CD8-positive, alpha-beta memory T cell (primary cell): ENCODE data around the gene SETD1B. TPM values are rescaled to one million over a fixed set of nuclear protein-coding genes. Genes with fewer than 3 reads are reported as not detected.

Experiments
- CTCF ChIA-PET: fragments of 350-600 bp; sonication (Branson Sonifier 250); formaldehyde crosslinking; loops from one replicate; lab custom pipeline; 2021; ENCODE audit warnings: antibody characterized with exemption; lab: Charles Lee
- POLR2A ChIA-PET: fragments of 350-600 bp; sonication (Branson Sonifier 250); formaldehyde crosslinking; loops from one replicate; lab custom pipeline; 2021; ENCODE audit warnings: antibody characterized with exemption; lab: Charles Lee
- DNase-seq, 5 donors: peaks; one replicate each; pipeline versions ENCODE4 v3.0.0 to v3.0.0-alpha.2; 2020 to 2022; ENCODE audit warnings: mixed read lengths in 1 of 5
- H3K27ac ChIP-seq: one replicate; pipeline ENCODE4 v1.7.0; 2013; ENCODE audit warnings: low read depth, mild to moderate bottlenecking, low read length, moderate library complexity
- H3K27me3 ChIP-seq: 2 replicates; pipeline ENCODE4 v1.7.0; 2013; ENCODE audit warnings: low read length, mild to moderate bottlenecking; ENCODE audit not compliant: insufficient read depth, poor library complexity, severe bottlenecking
- H3K36me3 ChIP-seq: 2 replicates; pipeline ENCODE4 v1.7.0; 2013; ENCODE audit warnings: mild to moderate bottlenecking, low read length, moderate library complexity; ENCODE audit not compliant: insufficient read depth
- H3K4me1 ChIP-seq: 2 replicates; pipeline ENCODE4 v1.7.0; 2013; ENCODE audit warnings: mild to moderate bottlenecking, low read length, moderate library complexity; ENCODE audit not compliant: insufficient read depth
- H3K4me3 ChIP-seq: 2 replicates; pipeline ENCODE4 v1.7.0; 2013; ENCODE audit warnings: mild to moderate bottlenecking, low read length
- H3K9me3 ChIP-seq: 2 replicates; pipeline ENCODE4 v1.7.0; 2013; ENCODE audit warnings: mild to moderate bottlenecking, low read length
- H3K27ac Mint-ChIP-seq, 8 donors: one replicate each; pipeline ENCODE4 v1.8.0; 2020 to 2021; ENCODE audit warnings: mixed read lengths in 8 of 8, mild to moderate bottlenecking in 6 of 8, inconsistent platforms in 3 of 8, moderate library complexity in 3 of 8
- H3K27me3 Mint-ChIP-seq, 2 donors: one replicate each; pipeline ENCODE4 v1.8.0; 2020 to 2021; ENCODE audit warnings: mixed read lengths in 2 of 2, mild to moderate bottlenecking in 1 of 2, moderate library complexity in 1 of 2
- H3K36me3 Mint-ChIP-seq, 3 donors: one replicate each; pipeline ENCODE4 v1.8.0; 2020 to 2021; ENCODE audit warnings: mixed read lengths in 3 of 3, inconsistent platforms in 1 of 3, mild to moderate bottlenecking in 1 of 3
- H3K4me1 Mint-ChIP-seq, 3 donors: one replicate each; pipeline ENCODE4 v1.8.0; 2020 to 2021; ENCODE audit warnings: mixed read lengths in 3 of 3, inconsistent platforms in 1 of 3, mild to moderate bottlenecking in 1 of 3
- H3K4me3 Mint-ChIP-seq, 7 donors: one replicate each; pipeline ENCODE4 v1.8.0; 2020 to 2021; ENCODE audit warnings: mixed read lengths in 7 of 7, mild to moderate bottlenecking in 6 of 7, moderate library complexity in 4 of 7, inconsistent platforms in 2 of 7
- H3K9me3 Mint-ChIP-seq, 5 donors: one replicate each; pipeline ENCODE4 v1.8.0; 2020 to 2022; ENCODE audit warnings: mixed read lengths in 5 of 5, mild to moderate bottlenecking in 3 of 5, moderate library complexity in 2 of 5, inconsistent platforms in 1 of 5
- polyA plus RNA-seq: library from polyadenylated mRNA; unstranded; fragments of 300-500 nt; fragmentation: Illumina TruSeq; gene quantifications from one replicate; pipeline ENCODE4 v1.2.3, GENCODE V29; 2021
- total RNA-seq, 2 experiments: library from RNA; stranded (reverse); gene quantifications; one replicate each; pipeline ENCODE4 v1.2.3, GENCODE V29; 2021

SETD1B gene
- total and polyA plus RNA-seq, 3 experiments from 2014 or later = 2.4 to 31.9 (median 31.3) TPM

- POLR2A ChIA-PET = no interaction called here
- Histone ChIP-seq H3K4me3 (no peak overlapping the region), H3K9me3 (no peaks in the 10 kb centered on the region), H3K36me3 (peaks cover 34% of the 10 kb centered on the region), H3K4me1 (no peaks in the 10 kb centered on the region), H3K27ac (no peak overlapping the region), H3K27me3 (no peaks in the 10 kb centered on the region)
- no peak overlapping the region for H3K27ac Mint-ChIP-seq
- no peak overlapping the region for H3K4me3 Mint-ChIP-seq
- H3K27me3 Mint-ChIP-seq = no peaks in the 10 kb centered on the region
- CTCF ChIA-PET = no interaction called here
- peaks cover 0 to 13% (median 7%) of the 10 kb centered on the region in 3 donors for H3K4me1 Mint-ChIP-seq
- H3K9me3 Mint-ChIP-seq = peaks cover 0 to 2% (median 0%) of the 10 kb centered on the region in 5 donors
- no peak for DNase-seq
- peaks cover 0 to 65% (median 16%) of the 10 kb centered on the region in 3 donors for H3K36me3 Mint-ChIP-seq
Measured at GRCh38 chr12:121830588-121831265, 26.9 kb downstream of the SETD1B start.

GRCh38 chr12:121831571-121832245 lies 27.9 kb downstream of the SETD1B start:
- no peaks in the 10 kb centered on the region for H3K9me3 Mint-ChIP-seq
- H3K4me1 Mint-ChIP-seq = peaks cover 0 to 7% (median 5%) of the 10 kb centered on the region in 3 donors
- Histone ChIP-seq H3K9me3 (no peaks in the 10 kb centered on the region), H3K27ac (no peak overlapping the region), H3K4me1 (no peaks in the 10 kb centered on the region), H3K4me3 (no peak overlapping the region), H3K36me3 (peaks cover 33% of the 10 kb centered on the region), H3K27me3 (no peaks in the 10 kb centered on the region)
- DNase-seq = no peak
- POLR2A ChIA-PET = interaction anchor here (0.5 kb wide), 1 partner anchor 217 kb away, joined by 8 read pairs; no protein-coding TSS in a partner anchor
- CTCF ChIA-PET = no interaction called here
- no peak overlapping the region for H3K4me3 Mint-ChIP-seq
- H3K27me3 Mint-ChIP-seq = no peaks in the 10 kb centered on the region
- H3K36me3 Mint-ChIP-seq = peaks cover 0 to 57% (median 16%) of the 10 kb centered on the region in 3 donors
- peak overlapping the region in 1 of 8 donors; percentile 62 for H3K27ac Mint-ChIP-seq

GRCh38 chr12:121837680-121838079 lies 33.9 kb downstream of the SETD1B start:
- Histone ChIP-seq H3K27me3 (no peaks in the 10 kb centered on the region), H3K4me1 (peaks cover 8% of the 10 kb centered on the region), H3K4me3 (no peak overlapping the region), H3K27ac (no peak overlapping the region), H3K9me3 (no peaks in the 10 kb centered on the region), H3K36me3 (no peaks in the 10 kb centered on the region)
- no peaks in the 10 kb centered on the region for H3K27me3 Mint-ChIP-seq
- H3K4me1 Mint-ChIP-seq = peaks cover 15 to 18% (median 15%) of the 10 kb centered on the region in 3 donors
- ChIA-PET CTCF (interaction anchor here (0.6 to 5.4 kb wide), 9 partner anchors 10 to 214 kb away, joined by 3 to 45 read pairs (median 3); partner anchors contain the start of genes RHOF and TMEM120B), POLR2A (interaction anchor here (0.6 to 1.2 kb wide), 5 partner anchors 9 to 276 kb away, joined by 3 to 7 read pairs (median 4); no protein-coding TSS in a partner anchor)
- H3K36me3 Mint-ChIP-seq = peaks cover 0 to 6% (median 0%) of the 10 kb centered on the region in 3 donors
- H3K4me3 Mint-ChIP-seq = peak overlapping the region in 1 of 7 donors; percentile 38
- H3K27ac Mint-ChIP-seq = no peak overlapping the region
- no peaks in the 10 kb centered on the region for H3K9me3 Mint-ChIP-seq
- DNase-seq = no peak

GRCh38 chr12:121838126-121838525 lies 34.3 kb downstream of the SETD1B start:
- H3K9me3 ChIP-seq = no peaks in the 10 kb centered on the region
- ChIA-PET POLR2A (interaction anchor here (0.6 to 1.3 kb wide), 5 partner anchors 11 to 277 kb away, joined by 3 to 6 read pairs (median 4); no protein-coding TSS in a partner anchor), CTCF (interaction anchor here (0.6 to 5.4 kb wide), 10 partner anchors 11 to 215 kb away, joined by 3 to 45 read pairs (median 3); partner anchors contain the start of genes RHOF and TMEM120B)
- H3K4me3 ChIP-seq = no peak overlapping the region
- no peaks in the 10 kb centered on the region for H3K9me3 Mint-ChIP-seq
- no peaks in the 10 kb centered on the region for H3K27me3 Mint-ChIP-seq
- H3K27ac Mint-ChIP-seq = peak overlapping the region in 1 of 8 donors; percentile 46
- H3K27ac ChIP-seq = no peak overlapping the region
- no peaks in the 10 kb centered on the region for H3K36me3 ChIP-seq
- H3K4me1 ChIP-seq = peaks cover 8% of the 10 kb centered on the region
- H3K4me3 Mint-ChIP-seq = peak overlapping the region in 1 of 7 donors; percentile 38
- H3K27me3 ChIP-seq = no peaks in the 10 kb centered on the region
- peaks cover 0 to 6% (median 0%) of the 10 kb centered on the region in 3 donors for H3K36me3 Mint-ChIP-seq
- H3K4me1 Mint-ChIP-seq = peaks cover 15 to 18% (median 15%) of the 10 kb centered on the region in 3 donors
- no peak for DNase-seq

GRCh38 chr12:121839106-121839992 lies 35.5 kb downstream of the SETD1B start:
- Mint-ChIP-seq H3K36me3 (peaks cover 0 to 5% (median 0%) of the 10 kb centered on the region in 3 donors), H3K4me3 (peak overlapping the region; percentile 85 to 100 (median 98)), H3K4me1 (peaks cover 15 to 18% (median 15%) of the 10 kb centered on the region in 3 donors), H3K9me3 (no peaks in the 10 kb centered on the region), H3K27ac (peak overlapping the region in 7 of 8 donors; percentile 81 to 95 (median 90)), H3K27me3 (no peaks in the 10 kb centered on the region)
- DNase-seq = peak; percentile 99 to 100 (median 99)
- peak overlapping the region; percentile 68 for H3K27ac ChIP-seq
- CTCF ChIA-PET = interaction anchor here (1.0 to 5.4 kb wide), 10 partner anchors 12 to 141 kb away, joined by 3 to 45 read pairs (median 3); partner anchors contain the start of genes PSMD9, RHOF and TMEM120B
- H3K36me3 ChIP-seq = no peaks in the 10 kb centered on the region
- no peaks in the 10 kb centered on the region for H3K9me3 ChIP-seq
- POLR2A ChIA-PET = interaction anchor here (0.5 to 1.3 kb wide), 4 partner anchors 41 to 62 kb away, joined by 3 to 5 read pairs (median 4); no protein-coding TSS in a partner anchor
- no peaks in the 10 kb centered on the region for H3K27me3 ChIP-seq
- H3K4me3 ChIP-seq = peak overlapping the region; percentile 82
- peaks cover 8% of the 10 kb centered on the region for H3K4me1 ChIP-seq

GRCh38 chr12:121839993-121840761 lies 36.4 kb downstream of the SETD1B start:
- Histone ChIP-seq H3K4me3 (peak overlapping the region; percentile 82), H3K36me3 (no peaks in the 10 kb centered on the region), H3K27me3 (no peaks in the 10 kb centered on the region), H3K9me3 (no peaks in the 10 kb centered on the region), H3K4me1 (peaks cover 8% of the 10 kb centered on the region), H3K27ac (peak overlapping the region; percentile 68)
- ChIA-PET POLR2A (interaction anchor here (0.5 to 1.0 kb wide), 3 partner anchors 39 to 63 kb away, joined by 3 to 6 read pairs (median 5); no protein-coding TSS in a partner anchor), CTCF (interaction anchor here (0.6 to 5.4 kb wide), 5 partner anchors 28 to 216 kb away, joined by 3 to 45 read pairs (median 3); partner anchors contain the start of genes PSMD9 and RHOF)
- Mint-ChIP-seq H3K27ac (peak overlapping the region in 7 of 8 donors; percentile 81 to 95 (median 90)), H3K9me3 (no peaks in the 10 kb centered on the region), H3K4me3 (peak overlapping the region; percentile 85 to 100 (median 98)), H3K36me3 (peaks cover 0 to 5% (median 0%) of the 10 kb centered on the region in 3 donors), H3K27me3 (no peaks in the 10 kb centered on the region), H3K4me1 (peaks cover 15 to 18% (median 15%) of the 10 kb centered on the region in 3 donors)
- no peak for DNase-seq
